HepG2 (cell line): ENCODE data around the gene URI1. TPM values are rescaled to one million over a fixed set of nuclear protein-coding genes. Genes with fewer than 3 reads are reported as not detected.

Experiments used
- FIP1L1 ChIP-seq: fragments of 200-400 bp; formaldehyde crosslinking; IDR thresholded peaks from 2 replicates; pipeline ENCODE4 v1.6.1; 2018; ENCODE audit warnings: low read depth, mild to moderate bottlenecking, low read length, moderate library complexity, borderline replicate concordance; ENCODE audit not compliant: insufficient read depth
- HOXA7 ChIP-seq: sonication (generic); formaldehyde crosslinking; IDR thresholded peaks from 2 replicates; pipeline ENCODE4 v1.8.1; 2022; ENCODE audit warnings: mild to moderate bottlenecking, missing genetic modification reagents, moderate library complexity
- KLF13 ChIP-seq: sonication (generic); formaldehyde crosslinking; IDR thresholded peaks from 2 replicates; pipeline ENCODE4 v1.4.0; 2020; ENCODE audit warnings: mild to moderate bottlenecking, missing genetic modification reagents
- NR2F6 ChIP-seq, 2 experiments: IDR thresholded peaks; 2 replicates each; pipeline ENCODE4 v1.6.1; 2016; ENCODE audit warnings: antibody characterized with exemption in 1 of 2, mild to moderate bottlenecking in 1 of 2
- TAF15 ChIP-seq: fragments of 200-400 bp; formaldehyde crosslinking; IDR thresholded peaks from one replicate; pipeline ENCODE4 v1.6.1; 2018; ENCODE audit warnings: mild to moderate bottlenecking, low read depth, low read length; ENCODE audit not compliant: poor library complexity, severe bottlenecking
- TARDBP ChIP-seq: sonication (generic); formaldehyde crosslinking; IDR thresholded peaks from 2 replicates; pipeline ENCODE4 v1.8.0; 2022; ENCODE audit warnings: mild to moderate bottlenecking, missing genetic modification reagents
- TRIM24 ChIP-seq: sonication (generic); formaldehyde crosslinking; IDR thresholded peaks from 2 replicates; pipeline ENCODE4 v1.8.0; 2022; ENCODE audit warnings: mild to moderate bottlenecking, missing genetic modification reagents
- UBTF ChIP-seq: sonication (generic); formaldehyde crosslinking; IDR thresholded peaks from 2 replicates; pipeline ENCODE4 v1.4.0; 2020; ENCODE audit warnings: mild to moderate bottlenecking, missing genetic modification reagents
- ZBTB21 ChIP-seq: sonication (generic); formaldehyde crosslinking; IDR thresholded peaks from 2 replicates; pipeline ENCODE4 v1.4.0; 2020; ENCODE audit warnings: missing genetic modification reagents
- ZBTB44 ChIP-seq: sonication (generic); formaldehyde crosslinking; IDR thresholded peaks from 2 replicates; pipeline ENCODE4 v1.4.0; 2020; ENCODE audit warnings: missing genetic modification reagents
- ZNF234 ChIP-seq: sonication (generic); formaldehyde crosslinking; conservative IDR thresholded peaks from 2 replicates; pipeline ENCODE4 v1.5.1; 2020; ENCODE audit warnings: mild to moderate bottlenecking, missing genetic modification reagents
- ZNF383 ChIP-seq: sonication (generic); formaldehyde crosslinking; IDR thresholded peaks from 2 replicates; pipeline ENCODE4 v1.4.0; 2020; ENCODE audit warnings: missing genetic modification reagents, mild to moderate bottlenecking, borderline replicate concordance
- ZNF44 ChIP-seq: sonication (generic); formaldehyde crosslinking; IDR thresholded peaks from 2 replicates; pipeline ENCODE4 v1.5.1; 2020; ENCODE audit warnings: mild to moderate bottlenecking, missing genetic modification reagents
- ZNF615 ChIP-seq: sonication (generic); formaldehyde crosslinking; IDR thresholded peaks from 2 replicates; pipeline ENCODE4 v1.5.0; 2020; ENCODE audit warnings: mild to moderate bottlenecking, missing genetic modification reagents, borderline replicate concordance
- ZNF713 ChIP-seq: sonication (generic); formaldehyde crosslinking; IDR thresholded peaks from 2 replicates; pipeline ENCODE4 v1.4.0; 2020; ENCODE audit warnings: mild to moderate bottlenecking, missing genetic modification reagents
- ZNF788 ChIP-seq: sonication (generic); formaldehyde crosslinking; IDR thresholded peaks from 2 replicates; pipeline ENCODE4 v1.5.0; 2020; ENCODE audit warnings: mild to moderate bottlenecking, missing genetic modification reagents, borderline replicate concordance
- polyA plus RNA-seq, 8 experiments: library from polyadenylated mRNA; depleted of rRNA in 3 of 8; stranded (reverse) in 7 of 8; unstranded in 1 of 8; fragments of >200 nt; fragmentation: Illumina TruSeq in 4 of 8; extraction: Trizol in 4 of 8; gene quantifications; 2 replicates each; pipeline versions ENCODE4 v1.2.1 to v1.2.3, GENCODE V29; 2011 to 2016; ENCODE audit warnings: low read depth in 4 of 8, missing spikeins in 1 of 8, mixed read lengths in 1 of 8; ENCODE audit not compliant: insufficient read depth in 1 of 8
- total RNA-seq, 5 experiments: library from RNA; depleted of rRNA; stranded (reverse); fragments of >200 nt; fragmentation: Illumina TruSeq; extraction: Trizol; gene quantifications; 2 replicates each; pipeline ENCODE4 v1.2.3, GENCODE V29; 2016; ENCODE audit warnings: low read depth in 1 of 5
- TF ChIP-seq, protein P1 (sequence below): sonication (generic); formaldehyde crosslinking; IDR thresholded peaks from 2 replicates; pipeline ENCODE4 v1.8.1; 2023; ENCODE audit warnings: mild to moderate bottlenecking, moderate library complexity, missing genetic modification reagents
- TF ChIP-seq, protein P2 (sequence below): sonication (generic); formaldehyde crosslinking; IDR thresholded peaks from 2 replicates; pipeline ENCODE4 v1.8.1; 2023; ENCODE audit warnings: mild to moderate bottlenecking, inconsistent platforms, moderate library complexity, missing genetic modification reagents, borderline replicate concordance
- TF ChIP-seq, protein P3 (sequence below): sonication (generic); formaldehyde crosslinking; IDR thresholded peaks from 2 replicates; pipeline ENCODE4 v1.8.1; 2023; ENCODE audit warnings: missing genetic modification reagents, inconsistent platforms, borderline replicate concordance
- TF ChIP-seq, protein P4 (sequence below): sonication (generic); formaldehyde crosslinking; IDR thresholded peaks from 2 replicates; pipeline ENCODE4 v1.4.0; 2020; ENCODE audit warnings: missing genetic modification reagents, mild to moderate bottlenecking, borderline replicate concordance

Gene URI1
- total and polyA plus RNA-seq, 2 of the 13 experiments (the other 11 are each of a cell fraction or from before 2014, with no cell fraction given): 43.6 to 67.9 TPM

DNA sequence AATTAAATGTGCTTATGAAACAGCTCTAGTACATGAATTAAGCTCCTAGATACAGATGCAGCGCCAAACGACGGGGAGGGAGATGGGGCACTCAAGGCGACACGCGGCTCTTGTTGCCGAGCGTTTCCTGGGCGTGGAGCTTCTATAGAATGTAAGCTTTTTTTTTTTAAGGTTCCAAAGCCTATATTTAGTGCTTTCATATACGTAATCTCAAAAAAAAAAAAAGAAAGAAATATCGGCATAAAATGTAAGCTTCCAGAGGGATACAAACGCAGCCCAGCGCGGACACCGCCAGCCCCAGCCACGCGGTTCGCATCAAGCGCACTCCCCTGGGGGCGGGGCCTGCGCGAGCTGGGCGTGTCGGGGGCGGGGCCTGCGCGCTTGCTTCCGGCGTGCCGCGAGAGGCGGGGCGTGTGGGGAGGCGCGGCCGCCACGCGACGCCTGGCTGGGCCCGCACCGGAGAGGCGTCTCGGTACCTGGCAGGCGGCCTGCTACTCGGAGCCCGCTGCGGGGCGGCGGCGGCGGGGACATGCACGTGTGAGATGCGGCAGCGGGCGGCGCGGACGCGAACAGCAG, at the start of gene URI1 (continued):
- TF ChIP-seq, protein P1, sequence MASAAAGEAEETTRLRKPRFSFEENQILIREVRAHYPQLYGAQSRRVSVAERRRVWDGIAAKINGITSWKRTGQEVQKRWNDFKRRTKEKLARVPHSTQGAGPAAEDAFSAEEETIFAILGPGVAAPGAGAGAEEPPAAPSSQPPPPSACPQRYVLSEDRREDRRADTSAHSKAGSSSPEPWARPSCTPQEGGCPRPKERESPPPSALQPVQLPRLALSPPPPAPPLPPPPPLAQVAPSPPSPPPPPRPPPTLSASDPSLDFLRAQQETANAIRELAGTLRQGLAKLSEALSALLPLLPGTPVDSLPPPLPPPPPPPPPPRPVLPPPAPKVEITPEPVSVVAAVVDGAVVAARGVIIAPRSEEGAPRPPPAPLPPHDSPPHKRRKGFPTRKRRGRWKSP: no peak; the same call in 1 of the 2 replicates
- no peak for TF ChIP-seq KLF13 (CRISPR knock-in tag)
- TF ChIP-seq NR2F6 (IDR thresholded peaks at IDR 0.05): no peak
- no peak for TF ChIP-seq NR2F6 (CRISPR knock-in tag; IDR thresholded peaks at IDR 0.05)
- TF ChIP-seq ZNF788 (CRISPR knock-in tag): no peak
- TF ChIP-seq FIP1L1: no peak
- peak; percentile 29; the same call in 1 of the 2 replicates for TF ChIP-seq UBTF (CRISPR knock-in tag)
- no peak; the same call in 1 of the 2 replicates for TF ChIP-seq TARDBP (CRISPR knock-in tag)
- TF ChIP-seq, protein P2, sequence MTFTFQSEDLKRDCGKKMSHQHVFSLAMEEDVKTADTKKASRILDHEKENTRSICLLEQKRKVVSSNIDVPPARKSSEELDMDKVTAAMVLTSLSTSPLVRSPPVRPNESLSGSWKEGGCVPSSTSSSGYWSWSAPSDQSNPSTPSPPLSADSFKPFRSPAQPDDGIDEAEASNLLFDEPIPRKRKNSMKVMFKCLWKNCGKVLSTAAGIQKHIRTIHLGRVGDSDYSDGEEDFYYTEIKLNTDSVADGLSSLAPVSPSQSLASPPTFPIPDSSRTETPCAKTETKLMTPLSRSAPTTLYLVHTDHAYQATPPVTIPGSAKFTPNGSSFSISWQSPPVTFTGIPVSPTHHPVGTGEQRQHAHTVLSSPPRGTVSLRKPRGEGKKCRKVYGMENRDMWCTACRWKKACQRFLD: no peak
- TF ChIP-seq TAF15: no peak
- no peak for TF ChIP-seq ZNF383
- no peak for TF ChIP-seq ZNF615
- TF ChIP-seq, protein P3, sequence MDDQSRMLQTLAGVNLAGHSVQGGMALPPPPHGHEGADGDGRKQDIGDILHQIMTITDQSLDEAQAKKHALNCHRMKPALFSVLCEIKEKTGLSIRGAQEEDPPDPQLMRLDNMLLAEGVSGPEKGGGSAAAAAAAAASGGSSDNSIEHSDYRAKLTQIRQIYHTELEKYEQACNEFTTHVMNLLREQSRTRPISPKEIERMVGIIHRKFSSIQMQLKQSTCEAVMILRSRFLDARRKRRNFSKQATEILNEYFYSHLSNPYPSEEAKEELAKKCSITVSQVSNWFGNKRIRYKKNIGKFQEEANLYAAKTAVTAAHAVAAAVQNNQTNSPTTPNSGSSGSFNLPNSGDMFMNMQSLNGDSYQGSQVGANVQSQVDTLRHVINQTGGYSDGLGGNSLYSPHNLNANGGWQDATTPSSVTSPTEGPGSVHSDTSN (CRISPR knock-in tag): no peak
- TF ChIP-seq TRIM24 (CRISPR knock-in tag): no peak
- TF ChIP-seq, protein P4, sequence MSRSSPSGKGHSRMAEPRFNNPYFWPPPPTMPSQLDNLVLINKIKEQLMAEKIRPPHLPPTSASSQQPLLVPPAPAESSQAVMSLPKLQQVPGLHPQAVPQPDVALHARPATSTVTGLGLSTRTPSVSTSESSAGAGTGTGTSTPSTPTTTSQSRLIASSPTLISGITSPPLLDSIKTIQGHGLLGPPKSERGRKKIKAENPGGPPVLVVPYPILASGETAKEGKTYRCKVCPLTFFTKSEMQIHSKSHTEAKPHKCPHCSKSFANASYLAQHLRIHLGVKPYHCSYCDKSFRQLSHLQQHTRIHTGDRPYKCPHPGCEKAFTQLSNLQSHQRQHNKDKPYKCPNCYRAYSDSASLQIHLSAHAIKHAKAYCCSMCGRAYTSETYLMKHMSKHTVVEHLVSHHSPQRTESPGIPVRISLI: no peak
- no peak for TF ChIP-seq ZBTB21
- TF ChIP-seq ZNF44 (CRISPR knock-in tag): no peak
- no peak for TF ChIP-seq ZBTB44 (CRISPR knock-in tag)
- no peak for TF ChIP-seq ZNF234 (CRISPR knock-in tag)
- TF ChIP-seq ZNF713: no peak
- TF ChIP-seq HOXA7 (CRISPR knock-in tag): no peak
